OCI-LY1 (cell line): Measurements from ENCODE around the gene ARL8A.

Source experiments
- EZH2 ChIP-seq: fragments of 200-600 bp; sonication (generic), shearing (Covaris generic); IDR thresholded peaks from 2 replicates; pipeline ENCODE4 v1.8.0; 2017; ENCODE audit warnings: borderline replicate concordance, mixed run types, mild to moderate bottlenecking, antibody characterized with exemption, low read length, moderate library complexity, mixed read lengths
- TF ChIP-seq, protein P1 (sequence below): fragments of 200-600 bp; sonication (generic), shearing (Covaris generic); IDR thresholded peaks from 2 replicates; pipeline ENCODE4 v1.5.1; 2017; ENCODE audit warnings: mild to moderate bottlenecking, antibody characterized with exemption, low read length, moderate library complexity, mixed read lengths

DNA sequence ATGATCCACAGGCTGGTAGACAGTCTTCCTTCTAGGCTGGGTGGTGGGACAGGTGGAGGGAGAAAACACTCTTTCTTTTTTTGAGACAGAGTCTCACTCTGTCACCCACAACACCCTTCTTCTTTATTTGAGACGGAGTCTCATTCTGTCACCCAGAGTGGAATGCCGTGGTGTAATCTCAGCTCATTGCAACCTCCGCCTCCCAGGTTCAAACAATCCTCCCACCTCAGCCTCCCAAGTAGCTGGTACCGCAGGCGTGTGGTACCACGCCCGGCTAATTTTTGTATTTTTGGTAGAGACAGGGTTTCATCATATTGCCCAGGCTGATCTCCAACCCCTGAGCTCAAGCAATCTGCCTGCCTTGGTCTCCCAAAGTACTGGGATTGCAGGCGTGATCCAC, 18.9 kb downstream of the ARL8A start:
- TF ChIP-seq, protein P1, sequence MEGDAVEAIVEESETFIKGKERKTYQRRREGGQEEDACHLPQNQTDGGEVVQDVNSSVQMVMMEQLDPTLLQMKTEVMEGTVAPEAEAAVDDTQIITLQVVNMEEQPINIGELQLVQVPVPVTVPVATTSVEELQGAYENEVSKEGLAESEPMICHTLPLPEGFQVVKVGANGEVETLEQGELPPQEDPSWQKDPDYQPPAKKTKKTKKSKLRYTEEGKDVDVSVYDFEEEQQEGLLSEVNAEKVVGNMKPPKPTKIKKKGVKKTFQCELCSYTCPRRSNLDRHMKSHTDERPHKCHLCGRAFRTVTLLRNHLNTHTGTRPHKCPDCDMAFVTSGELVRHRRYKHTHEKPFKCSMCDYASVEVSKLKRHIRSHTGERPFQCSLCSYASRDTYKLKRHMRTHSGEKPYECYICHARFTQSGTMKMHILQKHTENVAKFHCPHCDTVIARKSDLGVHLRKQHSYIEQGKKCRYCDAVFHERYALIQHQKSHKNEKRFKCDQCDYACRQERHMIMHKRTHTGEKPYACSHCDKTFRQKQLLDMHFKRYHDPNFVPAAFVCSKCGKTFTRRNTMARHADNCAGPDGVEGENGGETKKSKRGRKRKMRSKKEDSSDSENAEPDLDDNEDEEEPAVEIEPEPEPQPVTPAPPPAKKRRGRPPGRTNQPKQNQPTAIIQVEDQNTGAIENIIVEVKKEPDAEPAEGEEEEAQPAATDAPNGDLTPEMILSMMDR, result no peak
- TF ChIP-seq EZH2, result no peak
